ENCODE measurements around the gene KATNBL1. TPM values are rescaled to one million over a fixed set of nuclear protein-coding genes. Genes with fewer than 3 reads are reported as not detected.
A peak's percentile ranks its signal among the peaks of the same experiment; 100 is the strongest.
"Not testable (repeated sequence)": the region's sequence is repeated elsewhere in the genome, so short reads cannot be mapped to it uniquely, and the experiment has no call there.

Gene KATNBL1
- total RNA-seq, 4 donors from 2014 or later, result 35.8 to 96.2 (median 74.3) TPM

- H3K4me1 ChIP-seq, result no peaks in the 10 kb centered on the region
- WGBS, 2 donors, result 49 to 63% methylated on average over 6 of the region's 6 CpGs
- intact Hi-C loops (cut with DNase I), result no loop called here
- DNase-seq, result no peak
- no peak for TF ChIP-seq POLR2A (IDR thresholded peaks at IDR 0.05)
- no peak for TF ChIP-seq CTCF (IDR thresholded peaks at IDR 0.05)
- H3K9me3 ChIP-seq, result no peaks in the 10 kb centered on the region
- H3K27ac ChIP-seq, result peak overlapping the region in 1 of 4 donors; percentile 17
- no peaks in the 10 kb centered on the region for H3K36me3 ChIP-seq
- H3K27me3 ChIP-seq, result peaks cover 0 to 5% (median 0%) of the 10 kb centered on the region in 4 donors
- H3K4me3 ChIP-seq, result no peak overlapping the region
Measured at GRCh38 chr15:34122771-34123183, 87.1 kb downstream of the KATNBL1 start.

- intact Hi-C loops (cut with DNase I); H3K36me3 ChIP-seq; H3K4me3 ChIP-seq; H3K27ac ChIP-seq; H3K4me1 ChIP-seq; DNase-seq; H3K9me3 ChIP-seq; H3K27me3 ChIP-seq: not testable (repeated sequence)
- WGBS, 2 donors, result 86 to 91% methylated on average over 4 to 11 of the region's 12 CpGs
Measured at GRCh38 chr15:34121786-34122185, 88.1 kb downstream of the KATNBL1 start.

- DNase-seq; intact Hi-C loops (cut with DNase I); H3K27ac ChIP-seq; H3K36me3 ChIP-seq; H3K9me3 ChIP-seq; H3K4me3 ChIP-seq; H3K4me1 ChIP-seq: not testable (repeated sequence)
- H3K27me3 ChIP-seq, result peaks cover 0 to 17% (median 0%) of the 10 kb centered on the region in 4 donors
- 65% methylated on average over 2 of the region's 2 CpGs for WGBS, 2 donors
Measured at GRCh38 chr15:34120420-34120819, 89.5 kb downstream of the KATNBL1 start.

- TF ChIP-seq POLR2A (IDR thresholded peaks at IDR 0.05) (no peak), CTCF (IDR thresholded peaks at IDR 0.05) (no peak)
- Histone ChIP-seq H3K36me3 (no peaks in the 10 kb centered on the region), H3K9me3 (no peaks in the 10 kb centered on the region), H3K27me3 (peaks cover 0 to 28% (median 0%) of the 10 kb centered on the region in 4 donors), H3K4me1 (no peaks in the 10 kb centered on the region), H3K4me3 (no peak overlapping the region), H3K27ac (no peak overlapping the region)
- intact Hi-C loops (cut with DNase I), result no loop called here
- DNase-seq, result no peak
- WGBS, 2 donors, result 59 to 67% methylated on average over 4 of the region's 4 CpGs
Measured at GRCh38 chr15:34119291-34119690, 90.6 kb downstream of the KATNBL1 start.

- H3K27me3 ChIP-seq, result peaks cover 0 to 32% (median 0%) of the 10 kb centered on the region in 4 donors
- TF ChIP-seq POLR2A (IDR thresholded peaks at IDR 0.05), result no peak
- TF ChIP-seq CTCF (IDR thresholded peaks at IDR 0.05), result no peak
- 62 to 69% methylated on average over 2 of the region's 2 CpGs for WGBS, 2 donors
Measured at GRCh38 chr15:34116620-34117019, 93.3 kb downstream of the KATNBL1 start.

GRCh38 chr15:34114739-34115138 lies 95.2 kb downstream of the KATNBL1 start:
- Histone ChIP-seq H3K27ac (no peak overlapping the region), H3K36me3 (no peaks in the 10 kb centered on the region), H3K27me3 (peaks cover 0 to 32% (median 0%) of the 10 kb centered on the region in 4 donors), H3K4me1 (no peaks in the 10 kb centered on the region), H3K9me3 (no peaks in the 10 kb centered on the region), H3K4me3 (no peak overlapping the region)
- TF ChIP-seq POLR2A (IDR thresholded peaks at IDR 0.05) (no peak), CTCF (IDR thresholded peaks at IDR 0.05) (no peak)
- WGBS, 2 donors, result 79 to 89% methylated on average over 2 to 3 of the region's 3 CpGs
- intact Hi-C loops (cut with DNase I), result no loop called here
- no peak for DNase-seq

More at GRCh38 chr15:34116620-34117019, 93.3 kb downstream of the KATNBL1 start:
- Histone ChIP-seq H3K36me3 (no peaks in the 10 kb centered on the region), H3K4me1 (no peaks in the 10 kb centered on the region), H3K27ac (no peak overlapping the region), H3K9me3 (no peaks in the 10 kb centered on the region), H3K4me3 (no peak overlapping the region)
- intact Hi-C loops (cut with DNase I), result no loop called here
- no peak for DNase-seq

Data from esophagus squamous epithelium (tissue), 5 donors.